ENCODE results near the gene SUMF1.
"Not testable (repeated sequence)": the region's sequence is repeated elsewhere in the genome, so short reads cannot be mapped to it uniquely, and the experiment has no call there.

SUMF1 gene

DNA sequence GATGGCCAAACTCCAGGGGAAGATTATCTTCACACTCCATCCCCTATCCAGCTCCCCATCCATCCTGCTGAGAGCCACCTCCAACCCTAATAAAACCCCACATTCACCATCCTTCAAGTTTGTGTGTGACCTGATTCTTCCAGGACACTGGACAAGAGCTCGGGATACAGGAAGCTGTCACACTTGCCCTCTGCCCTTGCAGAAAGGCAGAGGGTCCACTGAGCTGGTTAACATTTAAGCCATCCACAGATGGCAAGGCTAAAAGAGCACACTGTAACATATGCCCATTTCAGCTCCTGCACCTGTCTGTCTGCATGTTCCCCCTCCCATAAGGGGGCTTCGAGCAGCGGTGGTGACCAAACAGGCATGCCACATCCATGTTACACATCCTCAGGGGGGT lies 134.1 kb downstream of the SUMF1 start:
- TF ChIP-seq, protein P1, sequence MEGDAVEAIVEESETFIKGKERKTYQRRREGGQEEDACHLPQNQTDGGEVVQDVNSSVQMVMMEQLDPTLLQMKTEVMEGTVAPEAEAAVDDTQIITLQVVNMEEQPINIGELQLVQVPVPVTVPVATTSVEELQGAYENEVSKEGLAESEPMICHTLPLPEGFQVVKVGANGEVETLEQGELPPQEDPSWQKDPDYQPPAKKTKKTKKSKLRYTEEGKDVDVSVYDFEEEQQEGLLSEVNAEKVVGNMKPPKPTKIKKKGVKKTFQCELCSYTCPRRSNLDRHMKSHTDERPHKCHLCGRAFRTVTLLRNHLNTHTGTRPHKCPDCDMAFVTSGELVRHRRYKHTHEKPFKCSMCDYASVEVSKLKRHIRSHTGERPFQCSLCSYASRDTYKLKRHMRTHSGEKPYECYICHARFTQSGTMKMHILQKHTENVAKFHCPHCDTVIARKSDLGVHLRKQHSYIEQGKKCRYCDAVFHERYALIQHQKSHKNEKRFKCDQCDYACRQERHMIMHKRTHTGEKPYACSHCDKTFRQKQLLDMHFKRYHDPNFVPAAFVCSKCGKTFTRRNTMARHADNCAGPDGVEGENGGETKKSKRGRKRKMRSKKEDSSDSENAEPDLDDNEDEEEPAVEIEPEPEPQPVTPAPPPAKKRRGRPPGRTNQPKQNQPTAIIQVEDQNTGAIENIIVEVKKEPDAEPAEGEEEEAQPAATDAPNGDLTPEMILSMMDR (IDR thresholded peaks at IDR 0.05; ENCODE audit: control insufficient read depth, insufficient read depth, low read depth, low read length, missing control alignments), result no peak
- DNase-seq (ENCODE audit: low read depth), result no peak
- no peak overlapping the region for H3K4me3 ChIP-seq (ENCODE audit: control insufficient read depth, low read depth, low read length)

DNA sequence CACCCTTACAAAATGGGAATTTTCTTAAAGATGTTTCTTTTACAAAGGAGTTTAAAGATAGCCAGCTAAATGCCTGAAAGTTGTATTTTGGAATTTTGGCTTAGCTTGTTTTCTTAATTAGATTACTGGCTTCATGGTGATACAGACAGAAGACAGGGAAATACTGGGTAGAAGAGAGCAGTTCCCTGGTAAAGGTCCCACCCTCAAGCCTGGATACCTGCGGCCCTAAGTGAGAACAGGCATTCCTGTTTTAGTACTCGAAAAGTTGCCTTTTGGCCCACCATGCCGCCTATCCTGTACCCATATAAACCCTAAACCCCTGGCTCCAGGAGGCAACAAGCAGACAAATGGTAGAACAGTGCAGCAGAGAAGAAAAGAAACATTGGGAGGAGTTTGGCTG lies 134.5 kb downstream of the SUMF1 start:
- DNase-seq (ENCODE audit: low read depth), result no peak
- TF ChIP-seq, protein P1 (IDR thresholded peaks at IDR 0.05; ENCODE audit: control insufficient read depth, insufficient read depth, low read depth, low read length, missing control alignments), result no peak
- H3K4me3 ChIP-seq (ENCODE audit: control insufficient read depth, low read depth, low read length), result no peak overlapping the region

DNA sequence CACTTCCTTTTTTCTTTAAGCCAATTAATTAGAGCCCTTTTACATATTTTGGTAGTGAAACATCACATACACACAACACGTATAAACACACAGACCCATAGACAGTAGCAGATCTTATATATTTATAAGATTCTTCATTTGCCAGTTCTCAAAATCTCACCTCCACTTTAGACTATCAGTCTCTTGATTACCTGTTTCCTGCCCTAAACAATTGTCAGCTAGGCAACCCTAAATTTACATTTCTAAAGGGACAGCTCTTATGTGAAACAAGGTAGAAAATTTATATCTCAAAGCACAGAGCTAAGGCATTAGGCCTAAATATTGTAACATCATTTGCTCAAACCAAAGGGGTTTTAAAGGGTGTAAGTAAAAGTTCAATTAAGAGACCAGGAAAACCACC lies 135.0 kb downstream of the SUMF1 start:
- TF ChIP-seq, protein P1 (IDR thresholded peaks at IDR 0.05; ENCODE audit: control insufficient read depth, insufficient read depth, low read depth, low read length, missing control alignments), result no peak
- no peak overlapping the region for H3K4me3 ChIP-seq (ENCODE audit: control insufficient read depth, low read depth, low read length)
- DNase-seq (ENCODE audit: low read depth), result no peak

DNA sequence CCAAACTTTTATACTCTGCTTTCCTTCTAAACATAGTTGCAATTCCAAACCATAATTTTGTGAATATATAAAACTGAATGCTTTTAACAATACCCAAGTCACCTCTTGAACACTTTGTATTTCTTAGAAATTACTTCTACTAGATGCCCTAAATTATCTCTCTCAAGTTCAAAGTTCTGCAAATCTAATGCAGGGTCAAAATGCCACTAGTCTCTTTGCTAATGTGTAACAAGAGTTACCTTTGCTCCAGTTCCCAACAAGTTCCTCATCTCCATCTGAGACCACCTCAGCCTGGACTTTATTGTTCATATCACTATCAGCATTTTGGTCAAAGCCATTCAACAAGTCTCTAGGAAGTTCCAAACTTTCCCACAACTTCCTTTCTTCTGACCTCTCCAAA lies 137.3 kb downstream of the SUMF1 start:
- H3K4me3 ChIP-seq (ENCODE audit: control insufficient read depth, low read depth, low read length); DNase-seq (ENCODE audit: low read depth): not testable (repeated sequence)

DNA sequence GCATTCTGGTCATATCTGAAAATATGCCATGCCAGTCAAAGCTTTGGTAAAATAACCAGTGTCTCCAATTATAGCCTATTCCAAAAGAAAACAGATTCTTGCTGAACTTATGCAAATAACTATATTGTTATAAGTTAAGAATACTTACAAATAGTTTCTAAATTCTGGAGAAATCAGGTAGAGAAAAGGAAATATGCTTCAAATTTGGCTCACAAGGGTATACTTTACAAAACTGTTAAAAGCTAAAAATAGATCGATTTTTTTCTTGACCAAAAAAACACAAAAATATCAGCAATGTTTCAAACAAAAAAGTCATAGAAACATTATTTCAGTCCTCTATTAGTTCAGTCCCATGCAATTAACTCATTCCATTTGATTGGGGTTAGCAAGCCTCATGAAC lies 140.2 kb downstream of the SUMF1 start:
- no peak for DNase-seq (ENCODE audit: low read depth)
- H3K4me3 ChIP-seq (ENCODE audit: control insufficient read depth, low read depth, low read length), result no peak overlapping the region
- TF ChIP-seq, protein P1 (IDR thresholded peaks at IDR 0.05; ENCODE audit: control insufficient read depth, insufficient read depth, low read depth, low read length, missing control alignments), result no peak

DNA sequence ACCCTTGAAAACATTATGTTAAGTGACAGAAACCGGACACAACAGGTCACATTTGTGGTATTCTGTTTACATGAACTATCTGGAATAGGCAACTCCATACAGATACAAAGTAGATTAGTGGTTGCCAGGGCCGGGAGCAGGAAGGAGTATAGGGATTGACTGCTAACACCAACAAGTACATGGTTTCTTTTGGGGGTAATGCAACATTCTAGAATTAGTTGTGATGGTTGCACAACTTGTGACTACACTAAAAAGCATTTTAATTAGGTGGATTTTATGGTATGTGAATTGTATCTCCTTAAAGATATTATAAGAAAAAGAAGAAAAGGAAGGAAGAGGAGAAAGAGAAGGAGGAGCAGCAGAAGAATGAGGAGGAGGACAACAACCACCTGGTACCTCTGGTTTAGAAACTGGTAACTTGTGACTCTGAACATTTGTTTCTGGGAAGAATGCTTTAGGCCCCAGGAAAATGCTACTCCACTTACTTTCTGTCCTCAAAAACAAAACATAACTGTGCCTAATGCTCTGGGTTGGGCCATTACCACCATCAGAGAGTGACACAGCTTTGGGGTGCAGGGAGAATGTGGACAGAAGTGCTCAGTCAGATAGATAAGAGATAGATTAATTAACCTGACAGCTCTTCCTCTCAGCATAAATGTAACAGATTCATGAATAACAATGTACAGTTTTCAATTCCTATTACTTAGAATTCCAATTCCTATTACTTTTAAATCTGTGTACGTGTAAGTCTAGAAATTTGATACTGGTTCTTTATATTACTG lies 143.6 kb downstream of the SUMF1 start:
- TF ChIP-seq, protein P1 (IDR thresholded peaks at IDR 0.05; ENCODE audit: control insufficient read depth, insufficient read depth, low read depth, low read length, missing control alignments), result no peak
- H3K4me3 ChIP-seq (ENCODE audit: control insufficient read depth, low read depth, low read length), result no peak overlapping the region
- DNase-seq (ENCODE audit: low read depth), result no peak

DNA sequence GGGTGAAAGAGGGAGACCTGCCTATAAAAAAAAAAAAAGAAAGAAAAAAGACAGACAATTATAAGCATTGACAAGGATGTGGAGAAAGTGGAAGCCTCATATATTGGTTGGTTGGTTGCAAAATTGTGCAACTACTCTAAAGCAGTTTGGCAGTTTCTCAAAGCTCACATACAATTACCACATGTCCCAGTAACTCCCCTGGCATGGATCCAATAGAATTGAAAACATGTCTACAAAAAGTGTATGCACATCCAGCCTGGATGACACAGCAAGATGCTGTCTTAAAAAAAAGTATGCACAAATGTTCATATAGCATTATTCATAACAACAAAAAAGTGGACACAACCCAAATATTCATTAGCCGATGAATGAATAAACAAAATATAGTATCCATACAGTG lies 144.4 kb downstream of the SUMF1 start:
- H3K4me3 ChIP-seq (ENCODE audit: control insufficient read depth, low read depth, low read length), result no peak overlapping the region
- peak; percentile 75 for DNase-seq (ENCODE audit: low read depth)
- TF ChIP-seq, protein P1 (IDR thresholded peaks at IDR 0.05; ENCODE audit: control insufficient read depth, insufficient read depth, low read depth, low read length, missing control alignments), result no peak
